ENCODE data around the gene DDIT4. TPM values are rescaled to one million over a fixed set of nuclear protein-coding genes. Genes with fewer than 3 reads are reported as not detected.

DDIT4 gene
- total and polyA plus RNA-seq, 2 of the 4 experiments (the other 2 are of a cell fraction), result 59.6 to 108 TPM

DNA sequence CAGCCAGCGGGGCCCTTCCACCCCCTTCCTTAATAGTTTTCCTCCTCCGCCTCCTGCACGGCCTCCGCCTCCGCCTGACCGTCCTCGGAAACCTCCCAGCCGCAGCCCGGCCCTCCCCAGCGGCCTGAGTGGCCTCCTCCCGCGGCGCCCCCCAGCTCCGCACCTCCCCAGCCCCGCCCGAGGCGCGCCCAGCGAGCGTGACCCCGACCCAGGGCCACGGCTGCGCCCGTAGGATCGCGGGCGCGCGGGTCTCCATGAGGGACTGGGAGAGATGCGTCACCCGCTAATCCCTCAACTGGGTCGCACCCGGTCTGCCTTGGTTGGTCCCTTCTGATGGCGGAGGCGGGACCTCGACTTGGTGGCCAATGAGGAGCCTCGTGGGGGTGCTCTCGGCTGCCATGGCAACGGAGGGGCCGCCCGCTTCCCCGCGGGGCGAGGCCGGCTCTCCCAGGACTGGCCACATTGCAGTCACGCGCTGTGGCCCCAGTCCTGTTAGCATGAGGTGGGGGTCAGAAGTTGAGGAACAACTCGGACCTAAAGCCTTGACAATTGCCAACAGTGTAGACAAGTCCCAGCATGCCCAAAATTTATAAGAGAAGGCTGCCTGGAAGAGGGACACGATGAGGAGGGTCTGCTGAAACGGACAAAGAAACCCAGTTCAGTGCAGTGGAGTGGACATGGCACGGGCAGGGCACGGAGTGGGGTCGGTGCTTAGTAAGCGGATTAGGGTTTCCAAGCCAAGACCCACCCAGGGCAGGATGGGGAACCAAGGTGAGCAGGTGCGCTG is 24.3 kb downstream of the DDIT4 start (continued):
- peak; percentile 76; the same call in 1 of the 2 replicates for TF ChIP-seq MXI1 (IDR thresholded peaks at IDR 0.05; ENCODE audit: borderline replicate concordance, low read depth, low read length)
- no peak for TF ChIP-seq NFE2L2 (IDR thresholded peaks at IDR 0.05; ENCODE audit: low read depth, low read length)
